ENCODE measurements around the gene SLC35F3. TPM values are rescaled to one million over a fixed set of nuclear protein-coding genes. Genes with fewer than 3 reads are reported as not detected.

The SLC35F3 gene
- total and polyA plus RNA-seq, 9 of the 15 experiments (the other 6 are each of a cell fraction or from before 2014, with no cell fraction given), result 0.04 to 0.07 (median 0.04) TPM; not detected in 6

DNA sequence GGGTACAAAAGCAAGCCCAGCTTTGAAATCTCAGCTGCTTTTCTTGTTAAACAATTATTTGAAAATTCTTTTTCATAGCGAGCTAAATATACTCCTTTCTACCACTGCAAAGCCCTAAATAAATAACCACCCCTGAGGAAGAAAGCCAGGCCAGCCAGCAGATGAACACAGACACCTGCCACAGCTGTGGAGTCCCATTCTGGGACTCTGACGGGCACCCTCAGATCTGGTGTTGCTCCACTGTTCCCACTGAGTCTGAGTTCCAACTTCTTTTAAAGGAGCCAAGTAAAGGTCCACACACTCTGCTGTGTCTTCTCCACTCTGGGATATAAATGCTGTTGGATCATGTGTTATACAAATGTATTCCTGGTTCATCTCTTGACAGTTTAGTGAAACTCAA, 391.1 kb downstream of the SLC35F3 start (continued):
- TF ChIP-seq, protein P1, sequence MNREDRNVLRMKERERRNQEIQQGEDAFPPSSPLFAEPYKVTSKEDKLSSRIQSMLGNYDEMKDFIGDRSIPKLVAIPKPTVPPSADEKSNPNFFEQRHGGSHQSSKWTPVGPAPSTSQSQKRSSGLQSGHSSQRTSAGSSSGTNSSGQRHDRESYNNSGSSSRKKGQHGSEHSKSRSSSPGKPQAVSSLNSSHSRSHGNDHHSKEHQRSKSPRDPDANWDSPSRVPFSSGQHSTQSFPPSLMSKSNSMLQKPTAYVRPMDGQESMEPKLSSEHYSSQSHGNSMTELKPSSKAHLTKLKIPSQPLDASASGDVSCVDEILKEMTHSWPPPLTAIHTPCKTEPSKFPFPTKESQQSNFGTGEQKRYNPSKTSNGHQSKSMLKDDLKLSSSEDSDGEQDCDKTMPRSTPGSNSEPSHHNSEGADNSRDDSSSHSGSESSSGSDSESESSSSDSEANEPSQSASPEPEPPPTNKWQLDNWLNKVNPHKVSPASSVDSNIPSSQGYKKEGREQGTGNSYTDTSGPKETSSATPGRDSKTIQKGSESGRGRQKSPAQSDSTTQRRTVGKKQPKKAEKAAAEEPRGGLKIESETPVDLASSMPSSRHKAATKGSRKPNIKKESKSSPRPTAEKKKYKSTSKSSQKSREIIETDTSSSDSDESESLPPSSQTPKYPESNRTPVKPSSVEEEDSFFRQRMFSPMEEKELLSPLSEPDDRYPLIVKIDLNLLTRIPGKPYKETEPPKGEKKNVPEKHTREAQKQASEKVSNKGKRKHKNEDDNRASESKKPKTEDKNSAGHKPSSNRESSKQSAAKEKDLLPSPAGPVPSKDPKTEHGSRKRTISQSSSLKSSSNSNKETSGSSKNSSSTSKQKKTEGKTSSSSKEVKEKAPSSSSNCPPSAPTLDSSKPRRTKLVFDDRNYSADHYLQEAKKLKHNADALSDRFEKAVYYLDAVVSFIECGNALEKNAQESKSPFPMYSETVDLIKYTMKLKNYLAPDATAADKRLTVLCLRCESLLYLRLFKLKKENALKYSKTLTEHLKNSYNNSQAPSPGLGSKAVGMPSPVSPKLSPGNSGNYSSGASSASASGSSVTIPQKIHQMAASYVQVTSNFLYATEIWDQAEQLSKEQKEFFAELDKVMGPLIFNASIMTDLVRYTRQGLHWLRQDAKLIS (CRISPR knock-in tag; IDR thresholded peaks at IDR 0.05), result no peak

DNA sequence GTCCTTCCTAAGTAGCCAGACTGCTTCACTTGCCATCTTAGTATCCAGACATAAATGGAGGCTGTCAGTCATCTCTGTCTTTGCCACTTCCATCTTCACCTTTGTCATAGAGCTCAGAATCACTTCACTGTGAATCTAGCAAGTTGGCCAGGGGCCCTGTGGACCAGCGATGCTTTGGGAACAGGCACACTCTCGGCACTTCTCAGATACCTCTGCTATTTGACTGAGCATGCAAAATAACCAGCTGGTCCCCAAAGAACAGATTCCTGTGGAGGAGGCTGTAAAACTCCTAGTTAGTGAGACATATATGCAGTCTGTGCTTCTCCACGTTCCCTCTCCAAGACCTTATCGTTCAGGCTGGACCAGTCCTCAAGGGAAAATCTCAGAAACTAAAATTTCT, 392.0 kb downstream of the SLC35F3 start:
- no peaks in the 10 kb centered on the region for H3K79me2 ChIP-seq (ENCODE audit: control insufficient read depth, insufficient read depth, low read length)
- CTCF ChIA-PET (ENCODE audit: low intra/inter-chr PET ratio), result no interaction called here
- intact Hi-C loops (cut with micrococcal nuclease) (no loop called here), in situ Hi-C loops (cut with MboI) (no loop called here)
- peaks cover 21 to 35% of the 10 kb centered on the region in 2 experiments; a peak in 4 of 5 replicates for H3K27me3 ChIP-seq (ENCODE audit: control insufficient read depth in 2 of 2, insufficient read depth in 2 of 2, low read length in 2 of 2)
- no peaks in the 10 kb centered on the region for H3K4me1 ChIP-seq (replicated peaks in 1 of 2; ENCODE audit: control insufficient read depth in 2 of 2, insufficient read depth in 2 of 2, low read length in 2 of 2)
- H3K4me2 ChIP-seq (ENCODE audit: insufficient read depth, low read length), result no peak overlapping the region
- FAIRE-seq (no peak), DNase-seq (ENCODE audit: extremely low read depth in 1 of 4, low spot score in 3 of 4) (no peak), ATAC-seq (no peak)
- BruUV-seq (replicated peaks), result no TSS peak
- TF ChIP-seq BCLAF1 (IDR thresholded peaks at IDR 0.05; ENCODE audit: borderline replicate concordance in 1 of 2, control insufficient read depth in 1 of 2, low read depth in 2 of 2, low read length in 1 of 2) (no peak), MECOM (CRISPR knock-in tag; IDR thresholded peaks at IDR 0.05) (no peak), ZBTB7A (IDR thresholded peaks at IDR 0.05; ENCODE audit: borderline replicate concordance, control insufficient read depth, low read depth, low read length) (no peak), HIVEP1 (CRISPR knock-in tag; IDR thresholded peaks at IDR 0.05) (no peak), SP2 (IDR thresholded peaks at IDR 0.05; ENCODE audit: extremely low read depth, low read depth, low read length, poor library complexity, severe bottlenecking) (no peak), SMARCE1 (IDR thresholded peaks at IDR 0.05) (no peak), FOXK1 (CRISPR knock-in tag; IDR thresholded peaks at IDR 0.05; ENCODE audit: borderline replicate concordance) (no peak)
- TF ChIP-seq, protein P2, sequence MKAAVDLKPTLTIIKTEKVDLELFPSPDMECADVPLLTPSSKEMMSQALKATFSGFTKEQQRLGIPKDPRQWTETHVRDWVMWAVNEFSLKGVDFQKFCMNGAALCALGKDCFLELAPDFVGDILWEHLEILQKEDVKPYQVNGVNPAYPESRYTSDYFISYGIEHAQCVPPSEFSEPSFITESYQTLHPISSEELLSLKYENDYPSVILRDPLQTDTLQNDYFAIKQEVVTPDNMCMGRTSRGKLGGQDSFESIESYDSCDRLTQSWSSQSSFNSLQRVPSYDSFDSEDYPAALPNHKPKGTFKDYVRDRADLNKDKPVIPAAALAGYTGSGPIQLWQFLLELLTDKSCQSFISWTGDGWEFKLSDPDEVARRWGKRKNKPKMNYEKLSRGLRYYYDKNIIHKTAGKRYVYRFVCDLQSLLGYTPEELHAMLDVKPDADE (conservative IDR thresholded peaks at IDR 0.05; ENCODE audit: control insufficient read depth, low read depth, low read length), result no peak
- H3K9me1 ChIP-seq (ENCODE audit: control insufficient read depth, insufficient read depth, low read length), result no peaks in the 10 kb centered on the region
- WGBS (ENCODE audit: insufficient coverage, low coverage, missing lambda C conversion rate), result 2% methylated on average over 4 of the region's 4 CpGs
- H3K36me3 ChIP-seq (ENCODE audit: control insufficient read depth, insufficient read depth, low read length), result no peaks in the 10 kb centered on the region
- H3K9me3 ChIP-seq (replicated peaks; ENCODE audit: control insufficient read depth, insufficient read depth, low read depth, low read length), result no peaks in the 10 kb centered on the region
- H3K4me3 ChIP-seq, result no peak overlapping the region
- no peak overlapping the region for H3K9ac ChIP-seq (ENCODE audit: insufficient read depth in 1 of 2, low read depth in 2 of 2, low read length in 2 of 2)
- no peaks in the 10 kb centered on the region for H4K20me1 ChIP-seq (replicated peaks; ENCODE audit: control insufficient read depth, insufficient read depth, low read length)
- POLR2A ChIA-PET, result interaction anchor here (0.5 to 1.2 kb wide), 3 partner anchors 10 to 83 kb away, joined by 3 to 4 read pairs (median 3); no protein-coding TSS in a partner anchor
- H3K27ac ChIP-seq (ENCODE audit: extremely low read depth, low read depth, low read length), result no peak overlapping the region
- no peak overlapping the region for H2AFZ ChIP-seq (ENCODE audit: low read depth, low read length)

Measured in K562 (cell line).